OCI-LY3 (cell line): Measurements from ENCODE around the gene ATP8B1.
A peak's percentile ranks its signal among the peaks of the same experiment; 100 is the strongest.

Experiments
- H2AFZ ChIP-seq: fragments of 200-600, 300-600 bp; shearing (Covaris generic); 2 replicates; pipeline ENCODE4 v1.6.0; 2014; ENCODE audit warnings: antibody characterized with exemption, low read depth, low read length
- H3K27ac ChIP-seq: fragments of 200-600, 300-600 bp; sonication (generic); 2 replicates; pipeline ENCODE4 v1.5.1; 2014; ENCODE audit warnings: mild to moderate bottlenecking, low read length, moderate library complexity, mixed read lengths
- H3K27me3 ChIP-seq: fragments of 200-600, 300-600 bp; sonication (generic); 2 replicates; pipeline ENCODE4 v1.6.1; 2014; ENCODE audit warnings: low read depth, low read length, mixed read lengths
- H3K36me3 ChIP-seq: fragments of 200-600, 300-600 bp; sonication (generic); replicated peaks from 2 replicates; pipeline ENCODE3; 2014; ENCODE audit warnings: low read depth, low read length, mixed read lengths
- H3K4me1 ChIP-seq: fragments of 300-600, 200-600 bp; sonication (generic); 2 replicates; pipeline ENCODE4 v1.6.1; 2014; ENCODE audit warnings: low read length, mixed read lengths
- H3K4me2 ChIP-seq: fragments of 200-600, 300-600 bp; sonication (generic); 2 replicates; pipeline ENCODE4 v1.6.1; 2014; ENCODE audit warnings: low read length, mixed read lengths
- H3K4me3 ChIP-seq: fragments of 300-600, 200-600 bp; sonication (generic); 2 replicates; pipeline ENCODE4 v1.5.1; 2014; ENCODE audit warnings: antibody characterized with exemption, mild to moderate bottlenecking, low read length, moderate library complexity
- H3K79me2 ChIP-seq: fragments of 300-600, 200-600 bp; shearing (Covaris generic); 2 replicates; pipeline ENCODE4 v1.6.1; 2014; ENCODE audit warnings: mild to moderate bottlenecking, low read length, mixed read lengths
- H3K9ac ChIP-seq: fragments of 300-600, 200-600 bp; shearing (Covaris generic); 2 replicates; pipeline ENCODE4 v1.6.0; 2014; ENCODE audit warnings: mild to moderate bottlenecking, low read length, moderate library complexity
- H3K9me3 ChIP-seq: fragments of 200-600, 300-600 bp; shearing (Covaris generic); 2 replicates; pipeline ENCODE4 v1.6.1; 2014; ENCODE audit warnings: low read length, mixed read lengths; ENCODE audit not compliant: insufficient read depth
- H4K20me1 ChIP-seq: fragments of 200-600, 300-600 bp; sonication (generic); 2 replicates; pipeline ENCODE4 v1.6.1; 2016; ENCODE audit warnings: low read length, mixed read lengths; ENCODE audit not compliant: insufficient read depth
- EZH2phosphoT487 ChIP-seq: fragments of 200-600 bp; shearing (Covaris generic); IDR thresholded peaks from 2 replicates; pipeline ENCODE4 v1.6.1; 2018; ENCODE audit warnings: antibody characterized with exemption, mixed run types, low read depth
- TF ChIP-seq, protein P1 (sequence below): fragments of 200-600, 300-600 bp; sonication (generic); IDR thresholded peaks from 2 replicates; pipeline ENCODE4 v1.5.1; 2014; ENCODE audit warnings: antibody characterized with exemption, low read length, low read depth

Gene ATP8B1

DNA sequence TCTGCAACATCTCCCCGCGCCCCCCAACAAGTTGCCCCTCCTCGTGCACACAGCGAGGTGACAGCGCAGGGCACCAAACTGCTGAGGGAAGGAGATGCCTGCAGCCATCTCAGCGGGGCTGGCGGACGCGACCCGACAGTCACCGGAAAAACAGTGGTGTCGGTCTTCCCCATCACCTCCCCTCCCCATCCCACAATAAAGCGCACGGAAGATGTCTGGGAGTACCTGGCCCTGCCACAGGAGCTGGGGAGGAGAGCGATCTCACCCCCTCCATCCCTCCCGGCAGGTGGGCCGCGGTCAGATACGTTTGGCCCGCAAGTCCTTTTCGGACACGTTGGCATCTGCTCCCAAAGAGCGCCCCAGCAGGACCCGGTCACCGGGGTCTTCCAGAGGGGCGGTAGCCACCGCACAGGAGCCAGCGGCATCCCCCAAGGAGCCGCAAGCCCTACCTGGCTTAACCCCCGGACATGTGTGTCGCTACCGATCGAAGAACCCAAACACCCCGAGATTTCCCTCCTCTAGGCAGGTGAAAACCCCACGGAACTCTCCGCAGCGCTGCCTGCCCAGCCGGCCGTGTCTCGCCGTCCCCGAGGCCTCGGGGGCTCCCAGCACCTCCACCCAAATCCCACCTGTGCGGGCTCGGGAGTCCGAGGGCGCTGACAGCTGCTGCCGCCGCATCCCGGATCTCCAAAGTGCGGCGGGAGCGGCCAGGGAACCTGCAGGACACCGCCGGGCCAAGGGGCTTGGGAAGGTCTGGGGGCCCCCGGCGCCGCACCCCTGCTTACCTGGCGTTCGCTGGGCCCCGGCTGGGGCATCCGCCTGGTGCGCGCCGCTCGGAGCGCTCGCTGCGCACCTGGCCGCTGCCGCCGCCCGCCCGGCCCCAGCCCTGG lies 657 bp downstream of the ATP8B1 start:
- Histone ChIP-seq H3K9me3 (no peaks in the 10 kb centered on the region), H3K4me2 (peak overlapping the region; percentile 48), H2AFZ (no peak overlapping the region; the same call in 1 of the 2 replicates), H3K4me3 (peak overlapping the region; percentile 58), H3K27ac (no peak overlapping the region), H3K36me3 (no peaks in the 10 kb centered on the region), H3K4me1 (0 out of 2 replicates have a peak, but pooled peaks cover 5% of the 10 kb centered on the region), H3K27me3 (peaks cover 28% of the 10 kb centered on the region), H4K20me1 (no peaks in the 10 kb centered on the region), H3K79me2 (no peaks in the 10 kb centered on the region), H3K9ac (no peak overlapping the region)
- TF ChIP-seq, protein P1, sequence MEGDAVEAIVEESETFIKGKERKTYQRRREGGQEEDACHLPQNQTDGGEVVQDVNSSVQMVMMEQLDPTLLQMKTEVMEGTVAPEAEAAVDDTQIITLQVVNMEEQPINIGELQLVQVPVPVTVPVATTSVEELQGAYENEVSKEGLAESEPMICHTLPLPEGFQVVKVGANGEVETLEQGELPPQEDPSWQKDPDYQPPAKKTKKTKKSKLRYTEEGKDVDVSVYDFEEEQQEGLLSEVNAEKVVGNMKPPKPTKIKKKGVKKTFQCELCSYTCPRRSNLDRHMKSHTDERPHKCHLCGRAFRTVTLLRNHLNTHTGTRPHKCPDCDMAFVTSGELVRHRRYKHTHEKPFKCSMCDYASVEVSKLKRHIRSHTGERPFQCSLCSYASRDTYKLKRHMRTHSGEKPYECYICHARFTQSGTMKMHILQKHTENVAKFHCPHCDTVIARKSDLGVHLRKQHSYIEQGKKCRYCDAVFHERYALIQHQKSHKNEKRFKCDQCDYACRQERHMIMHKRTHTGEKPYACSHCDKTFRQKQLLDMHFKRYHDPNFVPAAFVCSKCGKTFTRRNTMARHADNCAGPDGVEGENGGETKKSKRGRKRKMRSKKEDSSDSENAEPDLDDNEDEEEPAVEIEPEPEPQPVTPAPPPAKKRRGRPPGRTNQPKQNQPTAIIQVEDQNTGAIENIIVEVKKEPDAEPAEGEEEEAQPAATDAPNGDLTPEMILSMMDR, result no peak
- TF ChIP-seq EZH2phosphoT487, result no peak

DNA sequence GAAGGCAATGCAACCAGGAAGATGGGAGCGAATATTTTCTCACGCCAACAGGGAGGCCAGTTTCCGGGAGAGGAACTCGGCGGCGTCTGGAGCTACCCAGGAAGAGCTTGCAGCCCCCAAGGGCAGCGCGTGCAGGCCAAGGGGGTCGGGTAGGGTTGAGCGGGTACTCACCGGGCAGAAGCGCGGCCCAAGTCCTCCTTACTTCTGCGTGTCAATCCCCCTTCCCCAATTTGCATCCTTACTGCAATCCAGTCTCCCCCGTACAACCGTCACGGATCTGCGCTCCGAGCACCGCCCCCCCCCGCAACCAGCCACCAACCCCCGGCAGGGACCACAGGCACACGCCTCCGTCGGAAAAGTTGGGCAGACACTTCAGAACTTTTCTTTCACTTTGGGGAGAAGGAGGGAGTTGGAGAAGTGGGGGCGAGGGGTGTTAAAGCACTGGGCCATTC lies 1.3 kb downstream of the ATP8B1 start:
- Histone ChIP-seq H3K4me3 (peak overlapping the region; percentile 58), H3K36me3 (no peaks in the 10 kb centered on the region), H3K9me3 (no peaks in the 10 kb centered on the region), H3K79me2 (no peaks in the 10 kb centered on the region), H2AFZ (no peak overlapping the region), H3K27ac (no peak overlapping the region), H3K4me2 (peak overlapping the region; percentile 48), H4K20me1 (no peaks in the 10 kb centered on the region), H3K27me3 (peaks cover 28% of the 10 kb centered on the region), H3K9ac (no peak overlapping the region), H3K4me1 (0 out of 2 replicates have a peak, but pooled peaks cover 5% of the 10 kb centered on the region)
- no peak for TF ChIP-seq EZH2phosphoT487
- TF ChIP-seq, protein P1, result no peak

GRCh38 chr18:57801325-57801724 lies 1.8 kb downstream of the ATP8B1 start:
- Histone ChIP-seq H3K27ac (no peak overlapping the region), H3K4me3 (no peak overlapping the region), H4K20me1 (no peaks in the 10 kb centered on the region), H3K79me2 (no peaks in the 10 kb centered on the region), H3K4me2 (no peak overlapping the region), H3K9ac (no peak overlapping the region), H3K4me1 (0 out of 2 replicates have a peak, but pooled peaks cover 5% of the 10 kb centered on the region), H3K27me3 (peaks cover 28% of the 10 kb centered on the region), H3K36me3 (no peaks in the 10 kb centered on the region), H2AFZ (no peak overlapping the region), H3K9me3 (no peaks in the 10 kb centered on the region)
- TF ChIP-seq, protein P1, result no peak
- TF ChIP-seq EZH2phosphoT487, result 0 out of 2 replicates have a peak, but pooled peaks have one; percentile 13

- H3K27ac ChIP-seq, result no peak overlapping the region
- no peak overlapping the region for H3K4me2 ChIP-seq
- no peaks in the 10 kb centered on the region for H4K20me1 ChIP-seq
- no peak for TF ChIP-seq EZH2phosphoT487
- TF ChIP-seq, protein P1, result no peak
- H3K36me3 ChIP-seq, result no peaks in the 10 kb centered on the region
- no peaks in the 10 kb centered on the region for H3K9me3 ChIP-seq
- no peak overlapping the region for H3K4me3 ChIP-seq
- H3K27me3 ChIP-seq, result peaks cover 16% of the 10 kb centered on the region
- H3K4me1 ChIP-seq, result 0 out of 2 replicates have a peak, but pooled peaks cover 5% of the 10 kb centered on the region
- H2AFZ ChIP-seq, result no peak overlapping the region
- H3K9ac ChIP-seq, result no peak overlapping the region
- H3K79me2 ChIP-seq, result no peaks in the 10 kb centered on the region
Observed at GRCh38 chr18:57798713-57799373, 4.3 kb downstream of the ATP8B1 start.
